ENCODE measurements around the gene ALOX15B.

DNA sequence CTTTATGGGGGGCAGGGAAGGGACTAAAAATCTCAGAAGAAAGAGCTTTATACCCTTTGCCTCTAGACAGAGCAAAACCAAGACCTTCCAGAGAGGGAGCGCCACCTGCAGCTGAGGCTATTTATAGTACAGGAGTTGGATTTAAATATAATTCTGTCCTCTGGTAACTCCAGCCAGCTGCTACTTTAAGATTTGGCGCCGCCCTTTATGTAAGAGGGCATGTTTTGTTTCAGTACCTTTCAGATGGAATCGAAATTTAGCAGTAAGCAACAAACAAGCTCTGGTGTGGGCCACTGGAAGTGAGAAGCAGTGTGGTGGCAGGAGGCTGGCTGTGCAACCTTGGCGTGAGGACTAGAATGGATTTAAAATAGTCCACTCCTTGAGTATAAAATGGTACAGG is 41.7 kb upstream of the ALOX15B start:
- TF ChIP-seq, protein P1, sequence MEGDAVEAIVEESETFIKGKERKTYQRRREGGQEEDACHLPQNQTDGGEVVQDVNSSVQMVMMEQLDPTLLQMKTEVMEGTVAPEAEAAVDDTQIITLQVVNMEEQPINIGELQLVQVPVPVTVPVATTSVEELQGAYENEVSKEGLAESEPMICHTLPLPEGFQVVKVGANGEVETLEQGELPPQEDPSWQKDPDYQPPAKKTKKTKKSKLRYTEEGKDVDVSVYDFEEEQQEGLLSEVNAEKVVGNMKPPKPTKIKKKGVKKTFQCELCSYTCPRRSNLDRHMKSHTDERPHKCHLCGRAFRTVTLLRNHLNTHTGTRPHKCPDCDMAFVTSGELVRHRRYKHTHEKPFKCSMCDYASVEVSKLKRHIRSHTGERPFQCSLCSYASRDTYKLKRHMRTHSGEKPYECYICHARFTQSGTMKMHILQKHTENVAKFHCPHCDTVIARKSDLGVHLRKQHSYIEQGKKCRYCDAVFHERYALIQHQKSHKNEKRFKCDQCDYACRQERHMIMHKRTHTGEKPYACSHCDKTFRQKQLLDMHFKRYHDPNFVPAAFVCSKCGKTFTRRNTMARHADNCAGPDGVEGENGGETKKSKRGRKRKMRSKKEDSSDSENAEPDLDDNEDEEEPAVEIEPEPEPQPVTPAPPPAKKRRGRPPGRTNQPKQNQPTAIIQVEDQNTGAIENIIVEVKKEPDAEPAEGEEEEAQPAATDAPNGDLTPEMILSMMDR (IDR thresholded peaks at IDR 0.05 in 4 of 5, conservative IDR thresholded peaks at IDR 0.05 in 1 of 5): peak in 3 of 5 experiments; percentile 16 to 55 (median 48)
- TF ChIP-seq POLR2A (IDR thresholded peaks at IDR 0.05): no peak

All from gastrocnemius medialis (tissue), 4 donors.